HG03135 (cell line): ENCODE results near the gene PDGFD.

ENCODE experiments used
- ATAC-seq: cut with Tn5 transposase; IDR thresholded peaks from one replicate; pipeline ENCODE4 v1.9.1; 2021; ENCODE audit warnings: mild to moderate bottlenecking, moderate library complexity; ENCODE audit not compliant: unreplicated experiment

Gene PDGFD

GRCh38 chr11:103894034-103894433, 269.9 kb downstream of the PDGFD start:
- no peak for ATAC-seq

GRCh38 chr11:103893371-103893770, 270.6 kb downstream of the PDGFD start:
- ATAC-seq, result no peak

- ATAC-seq, result no peak
Observed at GRCh38 chr11:103892603-103893002, 271.3 kb downstream of the PDGFD start.

GRCh38 chr11:103890654-103891053, 273.3 kb downstream of the PDGFD start:
- ATAC-seq, result no peak

DNA sequence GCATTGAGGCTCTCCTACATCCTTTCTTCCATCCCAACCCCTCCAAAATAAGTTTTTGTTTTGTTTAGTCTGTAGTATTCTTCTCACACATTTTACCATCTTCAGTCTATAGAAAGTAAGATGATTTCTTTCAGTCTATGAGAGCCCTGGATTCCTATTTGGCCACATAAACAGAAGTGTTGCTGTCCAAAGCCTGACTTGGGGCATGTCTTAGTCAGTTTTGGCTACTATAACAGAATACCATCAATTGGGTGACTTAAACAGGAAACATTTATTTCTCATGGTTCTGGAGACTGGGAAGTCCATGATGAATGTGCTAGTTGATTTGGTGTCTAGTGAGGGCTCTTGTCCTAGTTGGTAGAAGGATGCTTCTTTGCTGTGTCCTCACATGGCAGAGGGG, 274.3 kb downstream of the PDGFD start:
- no peak for ATAC-seq

GRCh38 chr11:103888541-103888951, 275.4 kb downstream of the PDGFD start:
- no peak for ATAC-seq

DNA sequence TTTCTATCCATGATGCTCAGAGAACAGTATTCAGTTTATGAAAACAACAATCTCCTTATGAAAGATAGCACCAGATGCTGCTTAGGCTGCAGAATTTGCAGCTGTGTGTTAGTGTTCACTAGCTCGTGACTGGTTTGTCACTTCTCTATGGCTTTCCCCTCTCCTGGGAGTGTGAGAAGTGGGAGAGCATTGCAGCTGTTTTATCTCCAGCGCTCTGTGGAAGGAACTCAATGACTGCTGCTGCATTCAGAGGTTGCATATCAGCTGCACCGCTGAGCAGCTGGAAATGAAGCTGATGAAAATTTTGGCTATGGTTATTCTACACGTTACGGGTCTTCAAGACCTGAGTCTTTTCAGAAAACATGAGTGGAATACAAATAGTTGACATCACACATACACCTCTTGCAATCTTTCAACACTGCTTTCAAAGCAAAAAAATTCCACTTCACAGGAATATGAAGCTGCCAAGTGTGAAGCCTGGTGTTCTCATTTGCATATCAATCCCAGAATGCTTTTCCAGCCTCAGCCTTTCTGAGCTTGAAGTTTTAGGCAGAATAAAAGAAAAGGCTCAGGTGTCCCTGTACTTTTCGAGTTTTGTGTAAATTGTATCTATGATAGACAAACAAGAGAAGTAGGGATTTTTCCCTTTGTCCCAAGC, 276.8 kb downstream of the PDGFD start:
- no peak for ATAC-seq

DNA sequence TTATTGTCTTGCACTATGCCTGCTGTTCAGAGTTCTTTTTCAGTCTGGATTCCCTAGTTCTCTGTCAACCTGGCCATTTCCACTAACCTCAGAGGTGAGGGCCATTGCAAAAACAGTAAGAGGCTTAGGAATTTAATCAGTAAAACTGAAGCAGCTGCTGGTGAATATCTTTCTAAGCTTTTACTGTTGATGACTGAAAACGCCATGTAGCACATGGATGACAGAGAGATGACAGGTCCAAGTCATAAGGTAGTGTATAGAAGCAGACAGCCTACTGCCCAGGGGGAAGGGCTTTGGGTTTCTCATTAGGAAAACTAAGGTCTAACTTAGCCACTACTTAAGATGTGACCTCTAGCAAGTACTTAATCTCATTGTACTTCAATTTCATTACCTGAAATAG, 280.1 kb downstream of the PDGFD start:
- no peak for ATAC-seq

GRCh38 chr11:103883291-103883690, 280.7 kb downstream of the PDGFD start:
- no peak for ATAC-seq

- no peak for ATAC-seq
Observed at GRCh38 chr11:103881584-103881983, 282.4 kb downstream of the PDGFD start.

DNA sequence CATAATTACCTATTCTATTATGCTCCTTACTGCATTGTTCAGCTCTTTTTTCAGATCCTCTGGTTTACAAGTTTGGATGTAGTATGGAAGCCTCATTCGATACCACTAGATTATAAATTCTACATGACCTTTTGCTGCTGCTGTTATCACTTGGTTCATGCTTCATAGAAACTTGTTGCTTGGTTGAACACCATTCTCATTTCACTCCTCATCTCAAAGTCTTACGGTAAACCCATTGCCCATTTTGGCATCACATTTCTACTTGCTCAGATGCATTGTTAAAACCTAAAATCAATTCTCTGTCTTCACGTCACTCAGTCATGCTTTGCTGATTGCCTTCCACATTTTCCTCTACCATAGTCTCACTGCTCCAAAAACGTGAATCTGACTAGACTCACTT, 283.0 kb downstream of the PDGFD start:
- no peak for ATAC-seq

- no peak for ATAC-seq
Observed at GRCh38 chr11:103878646-103879045, 285.3 kb downstream of the PDGFD start.

DNA sequence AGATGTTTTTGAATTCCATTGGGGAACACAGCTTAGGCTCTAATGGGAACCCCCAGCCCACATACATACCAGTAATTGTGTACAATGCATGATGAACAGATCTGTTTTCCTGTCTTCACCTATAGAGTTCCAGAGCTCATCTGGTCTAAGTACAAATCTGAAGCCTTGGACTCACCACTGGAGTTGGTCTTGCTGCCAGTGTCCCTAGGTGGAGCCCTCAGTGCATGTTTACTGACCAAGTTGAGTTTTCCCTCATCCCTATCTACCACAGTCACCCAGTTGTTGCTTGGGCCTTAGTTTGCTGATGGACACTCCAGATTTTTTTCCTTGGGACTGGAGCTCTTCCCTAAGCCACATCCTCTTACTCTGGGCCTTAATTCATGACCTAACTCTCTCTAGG, 286.7 kb downstream of the PDGFD start:
- ATAC-seq, result no peak

DNA sequence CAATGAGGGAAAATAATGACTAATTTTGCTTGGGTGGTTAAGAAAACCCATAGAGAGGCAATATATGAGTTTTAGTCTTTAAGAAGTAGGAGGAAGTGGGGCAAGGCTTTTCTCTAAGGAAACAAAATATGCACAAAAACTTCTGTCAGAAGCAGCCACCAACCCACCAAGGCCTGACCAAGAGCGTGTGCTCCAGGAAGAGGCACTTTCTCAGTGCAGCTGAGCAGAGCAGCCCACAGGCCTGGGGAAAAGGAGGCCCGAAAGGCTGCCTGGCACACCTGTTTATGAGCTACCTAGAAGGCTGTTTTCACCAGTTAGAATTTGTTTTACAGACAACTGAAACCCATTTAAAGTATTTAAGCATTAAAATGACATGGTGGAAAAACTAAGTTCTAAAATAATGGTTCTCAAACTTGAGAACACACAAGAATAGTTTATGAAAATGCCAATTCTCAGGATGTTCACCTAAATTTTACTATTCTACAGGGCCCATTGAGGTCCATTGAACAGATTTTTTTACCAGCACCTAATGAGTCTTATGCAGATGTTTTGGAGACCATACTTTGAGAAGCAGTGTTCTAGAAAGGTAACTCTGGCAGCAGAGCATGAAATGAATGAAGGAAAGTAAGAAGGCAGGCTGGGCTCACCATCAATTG, 288.0 kb downstream of the PDGFD start:
- ATAC-seq, result peak; percentile 87

DNA sequence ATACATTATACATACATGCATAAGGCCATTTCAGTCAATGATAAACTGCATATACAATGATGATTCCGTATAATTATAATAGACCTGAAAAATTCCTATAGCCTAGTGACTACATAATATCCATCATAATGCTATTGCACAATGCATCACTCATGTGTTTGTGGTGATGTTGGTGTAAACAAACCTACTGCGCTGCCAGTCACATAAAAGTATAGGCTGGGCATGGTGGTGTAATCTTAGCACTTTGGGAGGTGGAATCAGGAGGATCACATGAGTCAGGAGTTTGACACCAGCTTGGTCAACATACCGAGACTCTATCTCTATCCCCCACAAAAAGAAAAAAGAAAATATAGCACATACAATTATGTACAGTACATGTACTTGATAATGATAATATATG, 291.2 kb downstream of the PDGFD start:
- ATAC-seq, result no peak

GRCh38 chr11:103871923-103872551, 291.9 kb downstream of the PDGFD start:
- ATAC-seq, result no peak

GRCh38 chr11:103870821-103871309, 293.1 kb downstream of the PDGFD start:
- no peak for ATAC-seq

- no peak for ATAC-seq
Observed at GRCh38 chr11:103867481-103867880, 296.5 kb downstream of the PDGFD start.

DNA sequence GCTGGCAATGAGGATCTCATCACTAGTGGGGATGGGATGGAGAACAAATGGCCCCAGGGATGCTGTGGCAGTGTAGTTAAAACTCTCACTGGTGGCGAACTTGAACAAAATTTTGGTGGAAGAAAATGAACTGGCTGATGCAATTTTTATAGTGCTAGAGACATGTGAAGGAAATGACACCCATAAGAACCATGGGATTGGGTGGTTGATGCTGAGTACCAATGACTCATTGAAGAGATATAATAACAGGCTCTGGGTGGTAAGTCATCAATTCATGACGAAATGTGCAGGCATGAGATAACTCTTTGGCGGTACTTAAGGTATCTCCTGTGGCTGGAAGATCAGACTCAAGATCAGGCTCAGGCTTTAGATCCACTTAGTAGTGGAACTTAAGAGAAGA, 300.4 kb downstream of the PDGFD start:
- no peak for ATAC-seq

DNA sequence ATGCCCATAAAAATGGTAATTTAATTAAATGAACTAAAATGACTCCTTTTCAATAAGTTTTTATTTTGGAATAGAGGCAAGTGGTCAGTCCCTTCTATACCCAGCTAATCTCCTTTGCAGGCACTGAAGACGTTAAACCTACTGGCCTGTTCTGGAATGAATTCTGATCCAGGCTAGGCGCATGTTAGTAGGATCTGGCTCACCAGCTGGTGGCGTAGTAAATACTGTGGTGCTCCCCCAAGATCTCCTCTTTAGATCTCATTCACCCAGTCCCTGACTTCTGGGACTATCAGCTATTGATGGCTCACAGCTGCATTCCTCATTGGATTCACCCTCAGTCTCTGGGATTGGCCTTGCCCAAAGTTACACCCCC, 301.2 kb downstream of the PDGFD start:
- ATAC-seq, result no peak

DNA sequence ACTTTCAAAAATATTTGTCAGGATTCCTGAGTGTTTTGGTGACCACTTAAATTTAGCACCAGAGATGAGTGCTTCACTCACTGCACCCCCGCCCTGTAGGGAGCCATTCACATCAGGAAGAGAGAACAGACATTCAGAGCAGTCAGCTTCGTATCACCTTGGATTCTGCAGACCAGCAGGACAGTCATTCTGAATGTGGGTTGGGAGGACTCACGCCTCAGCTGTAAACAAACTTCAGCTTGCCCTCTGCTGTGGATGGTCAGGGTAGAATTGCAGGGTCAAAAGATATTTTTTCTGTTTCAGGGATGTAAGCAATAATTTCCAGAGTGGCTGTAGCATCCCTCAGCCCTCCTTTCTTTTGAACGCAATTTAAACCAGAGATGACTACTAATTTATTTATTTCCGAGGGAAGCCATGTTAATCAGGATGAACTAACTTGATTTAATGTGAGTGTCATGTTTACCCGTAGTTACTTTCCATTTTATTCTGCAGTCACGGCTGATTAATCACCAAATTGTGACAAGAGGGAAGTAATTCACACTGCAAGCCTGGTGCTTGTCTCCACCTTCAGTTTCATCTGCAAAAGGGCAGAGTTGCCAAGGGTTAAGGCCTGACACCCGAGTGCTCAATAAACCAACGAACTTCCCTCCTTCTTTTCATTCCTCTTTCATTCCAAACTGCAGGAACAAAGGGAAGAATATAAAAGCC, 301.7 kb downstream of the PDGFD start:
- peak; percentile 58 for ATAC-seq
